GM12874 (cell line): ENCODE measurements around the gene AIG1.

ENCODE experiments used
- TF ChIP-seq, protein P1 (sequence below): IDR thresholded peaks from 2 replicates; pipeline ENCODE4 v1.5.1; 2011; ENCODE audit warnings: low read depth, mild to moderate bottlenecking, control low read depth, low read length, moderate library complexity; ENCODE audit not compliant: insufficient read depth

AIG1 gene

GRCh38 chr6:143227675-143228074 is 167.0 kb downstream of the AIG1 start:
- TF ChIP-seq, protein P1, sequence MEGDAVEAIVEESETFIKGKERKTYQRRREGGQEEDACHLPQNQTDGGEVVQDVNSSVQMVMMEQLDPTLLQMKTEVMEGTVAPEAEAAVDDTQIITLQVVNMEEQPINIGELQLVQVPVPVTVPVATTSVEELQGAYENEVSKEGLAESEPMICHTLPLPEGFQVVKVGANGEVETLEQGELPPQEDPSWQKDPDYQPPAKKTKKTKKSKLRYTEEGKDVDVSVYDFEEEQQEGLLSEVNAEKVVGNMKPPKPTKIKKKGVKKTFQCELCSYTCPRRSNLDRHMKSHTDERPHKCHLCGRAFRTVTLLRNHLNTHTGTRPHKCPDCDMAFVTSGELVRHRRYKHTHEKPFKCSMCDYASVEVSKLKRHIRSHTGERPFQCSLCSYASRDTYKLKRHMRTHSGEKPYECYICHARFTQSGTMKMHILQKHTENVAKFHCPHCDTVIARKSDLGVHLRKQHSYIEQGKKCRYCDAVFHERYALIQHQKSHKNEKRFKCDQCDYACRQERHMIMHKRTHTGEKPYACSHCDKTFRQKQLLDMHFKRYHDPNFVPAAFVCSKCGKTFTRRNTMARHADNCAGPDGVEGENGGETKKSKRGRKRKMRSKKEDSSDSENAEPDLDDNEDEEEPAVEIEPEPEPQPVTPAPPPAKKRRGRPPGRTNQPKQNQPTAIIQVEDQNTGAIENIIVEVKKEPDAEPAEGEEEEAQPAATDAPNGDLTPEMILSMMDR = no peak

DNA sequence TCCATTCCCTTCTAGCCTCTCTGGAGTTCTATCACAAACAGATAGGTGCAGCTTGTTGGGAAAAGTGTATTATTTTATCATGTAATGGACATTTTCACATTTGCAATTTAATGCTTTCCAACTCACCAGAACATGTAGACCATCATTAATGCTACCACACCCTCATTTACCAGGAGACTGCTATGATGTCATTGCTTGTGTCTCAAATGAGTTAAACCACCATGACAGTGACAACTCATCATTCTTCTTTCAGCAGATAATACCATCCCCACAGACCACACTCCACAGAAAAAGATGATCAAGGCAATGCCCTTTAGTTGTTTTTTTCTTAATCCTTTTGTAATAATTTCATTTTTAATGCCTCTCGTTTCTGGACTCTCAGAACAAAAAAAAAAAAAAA is 168.7 kb downstream of the AIG1 start:
- TF ChIP-seq, protein P1 = no peak

- TF ChIP-seq, protein P1 = peak; percentile 65
Measured at GRCh38 chr6:143232849-143233248, 172.2 kb downstream of the AIG1 start.

DNA sequence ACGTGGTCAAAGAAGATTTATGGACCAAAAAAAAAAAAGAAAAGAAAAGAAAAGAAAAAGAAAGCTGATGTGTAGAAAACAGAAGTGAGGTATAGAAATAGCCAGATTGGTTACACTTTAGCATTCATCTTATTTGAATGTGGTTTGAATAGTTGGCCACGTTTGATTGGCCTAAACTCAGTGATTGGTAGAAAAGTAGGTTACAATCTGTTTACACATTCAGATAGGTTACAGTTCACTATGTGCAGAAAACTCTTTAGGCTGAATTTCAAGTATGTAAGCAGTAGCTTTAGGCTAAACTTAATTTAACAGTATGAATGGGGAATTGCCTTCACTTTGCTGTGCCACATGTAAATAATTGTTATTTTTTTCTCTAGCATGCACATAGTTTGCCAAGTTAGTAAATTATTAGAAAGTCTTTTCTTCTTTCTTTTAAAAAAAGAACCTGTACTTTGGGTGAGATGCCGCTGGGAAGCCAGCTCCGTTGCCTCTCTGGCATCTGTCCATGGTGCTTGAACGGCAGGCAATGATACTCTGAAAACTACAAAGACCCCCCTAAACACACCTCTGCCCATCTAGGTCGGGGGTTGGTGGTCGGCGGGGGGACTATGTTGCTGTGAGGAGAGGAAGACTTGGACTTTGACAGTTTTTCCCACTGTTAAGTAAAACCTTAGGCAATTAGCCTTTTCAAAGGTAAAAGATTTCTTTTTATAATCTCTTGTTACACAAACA is 173.0 kb downstream of the AIG1 start:
- TF ChIP-seq, protein P1 = no peak

- TF ChIP-seq, protein P1 = no peak
Measured at GRCh38 chr6:143234734-143235133, 174.0 kb downstream of the AIG1 start.

DNA sequence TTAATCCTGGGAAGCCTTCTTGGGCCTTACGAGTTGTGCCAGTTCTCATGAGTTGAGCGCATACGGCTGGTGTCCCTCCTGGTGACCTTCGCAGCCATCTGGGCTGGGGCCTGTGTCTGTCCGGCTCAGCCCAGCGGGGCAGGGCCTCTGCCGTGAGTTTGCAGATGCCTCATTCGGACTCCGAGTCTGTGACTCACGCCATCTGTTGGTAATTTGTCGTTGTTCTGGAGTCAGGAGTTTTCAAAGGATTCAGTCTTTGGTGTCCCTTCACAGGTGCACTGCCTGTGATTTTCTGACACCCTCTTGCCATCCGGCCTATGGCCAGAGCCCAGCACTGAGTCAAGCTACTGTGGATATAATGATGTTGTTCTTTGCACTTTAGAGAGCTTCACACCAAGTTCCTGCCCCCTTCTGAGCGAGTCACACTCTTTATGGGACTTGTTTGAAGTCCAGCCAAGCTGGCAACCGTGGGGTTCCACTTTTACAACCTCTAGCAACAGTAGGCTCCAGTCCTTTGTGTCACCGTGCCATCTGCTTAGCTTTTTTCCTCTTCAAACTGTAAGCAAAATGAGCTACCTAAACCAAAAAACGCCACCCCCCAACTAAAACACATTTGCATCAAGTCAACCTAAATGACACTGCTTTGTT is 175.6 kb downstream of the AIG1 start:
- TF ChIP-seq, protein P1 = no peak

- TF ChIP-seq, protein P1 = no peak
Measured at GRCh38 chr6:143238306-143238705, 177.6 kb downstream of the AIG1 start.
